SK-N-SH (cell line): Measurements from ENCODE around the gene UBE2G2. TPM values are rescaled to one million over a fixed set of nuclear protein-coding genes. Genes with fewer than 3 reads are reported as not detected.

ENCODE experiments used
- CTCF ChIA-PET: fragments of 300-600, 350-600 bp; formaldehyde crosslinking; extraction: SDS; loops from one replicate; lab custom pipeline; 2021; lab: Yijun Ruan, JAX
- POLR2A ChIA-PET: fragments of 350-600 bp; sonication (Branson Sonifier 250); formaldehyde crosslinking; extraction: SDS; loops from one replicate; lab custom pipeline; 2020; ENCODE audit warnings: antibody characterized with exemption, inconsistent platforms; lab: Yijun Ruan, JAX
- DNase-seq: peaks from one replicate; pipeline ENCODE4 v3.0.0; 2012
- H2AFZ ChIP-seq: fragments of 200-600 bp; sonication (generic); 2 replicates; pipeline ENCODE4 v1.8.1; 2016; ENCODE audit warnings: antibody characterized with exemption, mild to moderate bottlenecking, low read depth
- H3F3A ChIP-seq: fragments of 200-600 bp; sonication (generic); replicated peaks from 2 replicates; pipeline ENCODE3; 2016; ENCODE audit warnings: antibody characterized with exemption, mild to moderate bottlenecking; ENCODE audit not compliant: insufficient read depth
- H3K27ac ChIP-seq, 2 experiments: fragments of 200-500 bp in 1 of 2; fragments of 200-600 bp in 1 of 2; sonication (Bioruptor generic) in 1 of 2; sonication (generic), shearing (Covaris generic) in 1 of 2; 2 replicates each; pipeline versions ENCODE4 v1.5.1 to v1.6.1; 2014 to 2016; ENCODE audit warnings: low read depth in 2 of 2, inconsistent platforms in 1 of 2, low read length in 1 of 2, mild to moderate bottlenecking in 1 of 2, mixed read lengths in 1 of 2
- H3K27me3 ChIP-seq: fragments of 200-600 bp; sonication (generic), shearing (Covaris generic); 2 replicates; pipeline ENCODE4 v1.6.1; 2016; ENCODE audit warnings: mixed run types; ENCODE audit not compliant: insufficient read depth
- H3K36me3 ChIP-seq, 2 experiments: fragments of 200-500 bp in 1 of 2; fragments of 200-600 bp in 1 of 2; sonication (Bioruptor generic) in 1 of 2; sonication (generic) in 1 of 2; replicated peaks in 1 of 2; 2 replicates each; pipeline versions ENCODE3 to v1.5.1; 2014 to 2016; ENCODE audit warnings: low read length in 1 of 2, mild to moderate bottlenecking in 1 of 2; ENCODE audit not compliant: insufficient read depth in 2 of 2, control insufficient read depth in 1 of 2
- H3K4me1 ChIP-seq, 2 experiments: fragments of 200-500 bp in 1 of 2; fragments of 200-600 bp in 1 of 2; sonication (Bioruptor generic) in 1 of 2; sonication (generic), shearing (Covaris generic) in 1 of 2; 2 replicates each; pipeline versions ENCODE4 v1.5.1 to v1.6.1; 2014 to 2016; ENCODE audit warnings: low read depth in 1 of 2, low read length in 1 of 2, mixed run types in 1 of 2; ENCODE audit not compliant: insufficient read depth in 2 of 2, control insufficient read depth in 1 of 2
- H3K4me2 ChIP-seq: fragments of 200-600 bp; sonication (generic), shearing (Covaris generic); 2 replicates; pipeline ENCODE4 v1.6.1; 2017; ENCODE audit warnings: mixed run types
- H3K4me3 ChIP-seq, 2 experiments: fragments of 200-500 bp in 1 of 2; fragments of 200-600 bp in 1 of 2; sonication (Bioruptor generic) in 1 of 2; sonication (generic), shearing (Covaris generic) in 1 of 2; 2 replicates each; pipeline versions ENCODE4 v1.5.1 to v1.8.1; 2014 to 2016; ENCODE audit warnings: low read depth in 2 of 2, inconsistent platforms in 1 of 2, low read length in 1 of 2, mild to moderate bottlenecking in 1 of 2, mixed read lengths in 1 of 2, moderate library complexity in 1 of 2
- H3K79me2 ChIP-seq: fragments of 200-600 bp; sonication (generic); 2 replicates; pipeline ENCODE4 v1.8.1; 2017; ENCODE audit warnings: mild to moderate bottlenecking; ENCODE audit not compliant: insufficient read depth
- H3K9ac ChIP-seq: fragments of 200-600 bp; sonication (generic); 2 replicates; pipeline ENCODE4 v1.6.1; 2017; ENCODE audit warnings: mixed run types
- H3K9me2 ChIP-seq: fragments of 200-600 bp; sonication (generic); 2 replicates; pipeline ENCODE4 v1.6.1; 2017; ENCODE audit warnings: mixed run types
- H3K9me3 ChIP-seq: fragments of 200-600 bp; sonication (generic); 2 replicates; pipeline ENCODE4 v1.6.1; 2017; ENCODE audit warnings: mixed run types, mild to moderate bottlenecking, moderate library complexity
- H4K20me1 ChIP-seq: fragments of 200-600 bp; sonication (generic); 2 replicates; pipeline ENCODE4 v1.6.1; 2017; ENCODE audit warnings: mild to moderate bottlenecking, mixed run types; ENCODE audit not compliant: insufficient read depth
- CTCF ChIP-seq: fragments of 200-600 bp; sonication (generic); IDR thresholded peaks from 2 replicates; pipeline ENCODE4 v1.6.1; 2017; ENCODE audit warnings: antibody characterized with exemption, mild to moderate bottlenecking, moderate library complexity
- ELF1 ChIP-seq: IDR thresholded peaks from 2 replicates; pipeline ENCODE4 v1.4.0; 2012
- GABPA ChIP-seq: IDR thresholded peaks from 2 replicates; pipeline ENCODE4 v1.4.0; 2012; ENCODE audit warnings: low read depth, mild to moderate bottlenecking
- MEF2A ChIP-seq: IDR thresholded peaks from 2 replicates; pipeline ENCODE4 v1.4.0; 2012; ENCODE audit warnings: low read depth, borderline replicate concordance
- NFIC ChIP-seq: IDR thresholded peaks from 2 replicates; pipeline ENCODE4 v1.4.0; 2012; ENCODE audit warnings: borderline replicate concordance
- PBX3 ChIP-seq: IDR thresholded peaks from 2 replicates; pipeline ENCODE4; 2012
- RAD21 ChIP-seq: IDR thresholded peaks from 2 replicates; pipeline ENCODE4 v1.6.1; 2012; ENCODE audit warnings: mild to moderate bottlenecking, low read length
- RCOR1 ChIP-seq: fragments of 150-350 bp; IDR thresholded peaks from 2 replicates; pipeline ENCODE4 v1.6.1; 2017; ENCODE audit warnings: antibody characterized with exemption, low read length
- REST ChIP-seq: IDR thresholded peaks from 2 replicates; pipeline ENCODE4 v1.6.1; 2012; ENCODE audit warnings: mild to moderate bottlenecking, low read depth, low read length, moderate library complexity
- RFX5 ChIP-seq: IDR thresholded peaks from 2 replicates; pipeline ENCODE4 v1.6.1; 2012; ENCODE audit warnings: mild to moderate bottlenecking, improper control_type of control experiment, low read length
- SMC3 ChIP-seq: IDR thresholded peaks from 2 replicates; pipeline ENCODE4 v1.6.1; 2012; ENCODE audit warnings: low read depth, low read length, improper control_type of control experiment
- TCF12 ChIP-seq: IDR thresholded peaks from 2 replicates; pipeline ENCODE4 v1.4.0; 2012
- USF1 ChIP-seq: IDR thresholded peaks from 2 replicates; pipeline ENCODE4 v1.4.0; 2012; ENCODE audit warnings: low read depth, borderline replicate concordance
- USF2 ChIP-seq: fragments of 150-350 bp; IDR thresholded peaks from 2 replicates; pipeline ENCODE4 v1.6.1; 2017; ENCODE audit warnings: antibody characterized with exemption, low read length, low read depth, borderline replicate concordance
- YY1 ChIP-seq: IDR thresholded peaks from 2 replicates; pipeline ENCODE4 v1.4.0; 2012; ENCODE audit warnings: low read depth, mild to moderate bottlenecking
- WGBS: methylation state at CpG from one replicate; pipeline ENCODE4 v1.1.6; 2017; ENCODE audit warnings: low lambda C conversion rate; 5-methylcytosine and 5-hydroxymethylcytosine counted together
- polyA plus RNA-seq, 3 experiments: library from polyadenylated mRNA; depleted of rRNA; stranded (reverse); fragments of >200 nt; gene quantifications; 2 replicates each; pipeline ENCODE4 v1.2.3, GENCODE V29; 2012

The UBE2G2 gene
- polyA plus RNA-seq, 1 of the 3 experiments (the other 2 are of a cell fraction) = 129 TPM

GRCh38 chr21:44814498-44815023 lies 12.9 kb upstream of the UBE2G2 start:
- Histone ChIP-seq H3K27ac (peak overlapping the region in 1 of 2 experiments; percentile 88; a peak in 1 of 4 replicates), H3K27me3 (no peaks in the 10 kb centered on the region), H2AFZ (no peak overlapping the region), H3F3A (peaks cover 6% of the 10 kb centered on the region), H3K79me2 (peaks cover 79% of the 10 kb centered on the region), H3K4me1 (peaks cover 8 to 28% of the 10 kb centered on the region in 2 experiments; a peak in 3 of 4 replicates), H3K4me2 (no peak overlapping the region), H4K20me1 (peaks cover 63% of the 10 kb centered on the region), H3K9me2 (no peaks in the 10 kb centered on the region), H3K9ac (no peak overlapping the region), H3K4me3 (no peak overlapping the region), H3K9me3 (no peaks in the 10 kb centered on the region), H3K36me3 (peaks cover 0 to 16% of the 10 kb centered on the region in 2 experiments)
- no peak for DNase-seq
- no peak for TF ChIP-seq MEF2A
- TF ChIP-seq RAD21 = no peak
- TF ChIP-seq CTCF = no peak
- no peak for TF ChIP-seq USF1
- TF ChIP-seq GABPA = no peak
- no peak for TF ChIP-seq TCF12
- no peak for TF ChIP-seq RFX5
- TF ChIP-seq REST = no peak
- TF ChIP-seq PBX3 = no peak
- TF ChIP-seq YY1 = no peak
- TF ChIP-seq ELF1 = no peak
- no peak for TF ChIP-seq NFIC
- TF ChIP-seq SMC3 = no peak
- no peak for TF ChIP-seq RCOR1
- TF ChIP-seq USF2 = no peak
- POLR2A ChIA-PET = interaction anchor here (3.0 kb wide), 1 partner anchor 10 kb away, joined by 14 read pairs; no protein-coding TSS in a partner anchor
- CTCF ChIA-PET = interaction anchor here (1.2 to 3.0 kb wide), 6 partner anchors 8 to 305 kb away, joined by 3 to 22 read pairs (median 6); partner anchors contain the start of gene UBE2G2
- WGBS = 94% methylated on average over 11 of the region's 11 CpGs
